ENCODE results near the gene CRY2.
"Not testable (repeated sequence)": the region's sequence is repeated elsewhere in the genome, so short reads cannot be mapped to it uniquely, and the experiment has no call there.

The CRY2 gene

DNA sequence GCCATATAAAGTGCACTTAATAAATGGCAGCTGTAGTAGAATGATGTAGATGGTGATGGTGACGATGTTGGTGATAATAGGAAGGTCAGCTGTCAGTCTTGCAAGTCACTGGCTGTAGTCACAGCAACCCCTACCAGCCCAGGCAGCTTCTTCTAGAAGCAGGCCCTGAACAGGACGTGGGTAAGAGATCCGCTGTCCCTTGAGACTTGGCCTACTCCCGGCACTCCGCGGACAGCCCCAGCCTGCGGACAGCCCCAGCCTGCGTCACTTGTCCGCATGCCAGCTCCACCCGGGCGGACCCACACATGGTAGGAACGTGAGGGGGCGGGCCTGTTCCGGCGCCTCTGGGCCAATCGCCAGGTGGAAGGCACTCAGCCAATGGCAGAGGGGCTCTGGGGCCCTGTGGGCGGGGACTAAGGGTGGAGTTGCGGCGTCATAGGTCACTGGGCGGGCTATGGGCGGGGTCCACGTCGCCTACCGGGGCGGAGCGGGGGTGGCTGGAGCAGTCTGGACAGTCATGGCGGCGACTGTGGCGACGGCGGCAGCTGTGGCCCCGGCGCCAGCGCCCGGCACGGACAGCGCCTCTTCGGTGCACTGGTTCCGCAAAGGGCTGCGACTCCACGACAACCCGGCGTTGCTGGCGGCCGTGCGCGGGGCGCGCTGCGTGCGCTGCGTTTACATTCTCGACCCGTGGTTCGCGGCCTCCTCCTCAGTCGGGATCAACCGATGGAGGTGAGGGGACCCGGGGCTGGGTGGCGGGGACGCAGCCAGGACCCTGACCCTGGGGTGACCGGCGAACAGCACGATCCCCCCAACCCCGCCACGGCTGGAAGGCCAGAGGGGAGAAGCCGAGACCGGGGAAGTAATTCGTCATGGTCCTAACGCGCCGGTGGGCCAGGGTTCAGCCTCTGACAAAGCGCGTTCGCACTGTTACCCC, at the start of gene CRY2:
Gene CRY2 (plus strand): TSS at position 502 of the 937 bp plus-strand sequence. CDS start 16 bp downstream, at position 518.
- DNase-seq (ENCODE audit: low read depth), result peak; percentile 96

DNA sequence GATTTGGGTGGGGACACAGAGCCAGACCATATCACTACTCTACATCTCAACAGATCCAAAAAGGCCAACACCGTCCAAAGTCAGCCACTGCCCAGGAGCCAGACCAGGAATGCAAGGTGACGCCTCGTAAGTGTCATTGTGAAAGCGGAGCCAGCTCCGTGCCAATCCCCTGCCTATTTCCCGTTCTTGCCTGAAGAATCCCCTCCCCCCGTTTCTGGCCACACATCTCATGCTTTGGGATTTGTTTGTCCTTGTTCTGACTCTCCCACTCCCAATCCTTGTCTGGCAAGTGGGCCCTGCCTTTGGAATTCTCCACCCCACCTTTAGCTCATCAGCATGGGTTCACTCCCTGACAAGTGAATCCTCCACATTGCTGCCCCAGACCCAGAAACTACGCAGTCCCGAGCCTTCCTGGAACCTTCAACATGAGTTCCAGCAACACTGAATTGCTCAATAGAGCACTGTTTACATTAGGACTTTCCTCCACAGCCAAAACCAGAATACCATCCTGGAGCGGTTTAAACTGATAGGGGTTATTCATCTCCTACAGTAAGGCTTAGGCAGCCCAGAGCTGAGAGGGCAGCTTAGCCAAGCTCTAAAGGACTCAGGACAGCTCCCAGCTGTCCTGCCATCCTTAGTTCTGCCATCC, 48.4 kb upstream of the CRY2 start:
- no peak for DNase-seq (ENCODE audit: low read depth)

DNA sequence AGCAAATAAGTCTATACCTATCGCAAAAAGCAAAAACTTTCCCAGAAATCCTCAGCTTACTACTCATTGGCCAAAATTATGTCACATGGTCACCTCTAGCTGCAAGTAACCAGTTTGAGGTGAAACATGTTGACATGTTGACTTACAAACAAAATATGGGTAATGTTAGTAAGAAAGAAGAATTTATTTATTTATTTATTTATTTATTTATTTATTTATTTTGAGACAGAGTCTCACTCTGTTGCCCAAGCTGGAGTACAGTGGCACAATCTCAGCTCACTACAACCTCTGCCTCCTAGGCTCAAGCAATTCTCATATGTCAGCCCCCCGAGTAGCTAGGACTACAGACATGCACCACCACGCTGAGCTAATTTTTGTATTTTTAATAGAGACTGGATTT, 47.7 kb upstream of the CRY2 start:
- no peak for DNase-seq (ENCODE audit: low read depth)

DNA sequence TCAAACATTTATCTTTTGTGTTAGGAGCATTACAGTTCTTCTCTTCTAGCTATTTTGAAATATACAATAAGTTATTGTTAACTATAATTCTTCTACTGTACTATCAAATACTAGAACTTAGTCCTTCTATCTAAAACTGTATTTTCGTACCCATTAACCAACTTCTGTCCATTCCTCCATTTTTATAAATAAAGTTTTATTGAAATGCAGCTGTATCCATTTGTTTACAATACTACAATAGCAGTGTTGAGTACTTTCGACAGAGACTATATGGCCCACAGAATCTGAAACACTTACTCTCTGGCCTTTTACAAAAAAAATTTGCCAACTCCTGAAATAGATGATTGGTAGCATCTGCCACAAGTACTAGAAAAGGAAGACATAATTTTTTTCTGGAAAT, 47.0 kb upstream of the CRY2 start:
- DNase-seq (ENCODE audit: low read depth), result no peak

DNA sequence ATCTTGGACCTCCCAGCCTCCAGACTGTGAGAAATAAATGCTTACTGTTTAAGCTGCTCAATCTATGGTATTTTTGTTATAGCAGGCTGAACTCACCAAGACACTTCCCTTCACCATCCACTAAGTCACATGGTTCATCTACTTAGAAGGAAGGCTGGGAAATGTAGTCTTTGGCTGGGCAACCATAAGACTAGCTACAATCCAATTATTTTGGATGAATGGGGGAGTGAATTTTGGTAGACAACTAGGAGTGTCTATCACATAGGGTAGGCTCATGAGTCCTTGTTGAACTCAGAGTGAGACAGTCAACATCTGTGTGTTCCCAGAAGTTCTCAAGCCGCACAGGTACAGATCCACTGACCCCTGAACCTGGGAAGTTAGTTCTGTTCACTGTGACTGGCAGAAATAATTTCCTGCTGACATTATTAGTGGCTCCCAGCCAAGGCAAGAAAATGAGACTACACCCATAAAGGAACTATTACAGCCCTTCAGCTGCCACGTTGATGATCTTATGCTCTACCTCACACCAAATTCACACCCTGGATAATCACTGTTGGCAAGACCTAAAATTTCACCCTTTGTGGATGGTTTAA, 45.5 kb upstream of the CRY2 start:
- DNase-seq (ENCODE audit: low read depth), result no peak

DNA sequence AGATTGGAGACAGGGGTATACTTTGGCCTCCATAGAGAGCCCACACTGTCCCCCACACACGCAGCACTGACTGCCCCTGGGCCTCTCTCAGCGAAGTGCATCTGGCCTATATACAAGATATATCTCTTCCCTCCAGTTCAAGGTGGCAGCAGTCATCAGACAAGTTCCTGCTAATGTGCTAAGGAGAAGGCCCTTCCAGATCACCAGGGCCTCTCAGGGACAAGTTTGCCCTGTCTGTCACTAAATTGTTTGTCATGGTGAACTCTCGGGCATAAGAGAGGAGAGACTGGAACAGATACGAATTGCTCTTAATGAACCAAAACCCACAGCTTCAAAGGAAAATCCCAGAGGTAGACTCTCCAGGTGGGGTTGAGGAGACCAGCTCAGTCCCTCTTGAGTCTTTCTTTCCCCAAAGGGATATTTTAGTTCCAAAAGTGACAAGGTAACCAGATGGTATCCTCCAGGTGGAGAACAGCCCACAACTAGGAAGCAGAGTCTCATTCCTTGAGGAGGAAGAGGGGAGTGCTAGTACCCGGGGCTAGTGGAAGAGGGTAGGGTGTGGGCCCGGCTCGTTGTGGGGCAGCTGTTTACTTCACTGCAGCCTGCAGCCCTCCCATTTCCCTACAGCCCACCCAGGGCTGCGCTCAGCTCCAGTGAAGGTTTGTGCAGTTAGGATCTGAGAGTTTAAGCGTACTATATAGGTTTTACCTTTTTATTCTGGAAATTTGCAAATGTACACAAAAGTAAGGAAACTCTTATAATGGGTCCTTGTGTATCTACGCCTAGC, 44.6 kb upstream of the CRY2 start:
- DNase-seq (ENCODE audit: low read depth), result no peak

DNA sequence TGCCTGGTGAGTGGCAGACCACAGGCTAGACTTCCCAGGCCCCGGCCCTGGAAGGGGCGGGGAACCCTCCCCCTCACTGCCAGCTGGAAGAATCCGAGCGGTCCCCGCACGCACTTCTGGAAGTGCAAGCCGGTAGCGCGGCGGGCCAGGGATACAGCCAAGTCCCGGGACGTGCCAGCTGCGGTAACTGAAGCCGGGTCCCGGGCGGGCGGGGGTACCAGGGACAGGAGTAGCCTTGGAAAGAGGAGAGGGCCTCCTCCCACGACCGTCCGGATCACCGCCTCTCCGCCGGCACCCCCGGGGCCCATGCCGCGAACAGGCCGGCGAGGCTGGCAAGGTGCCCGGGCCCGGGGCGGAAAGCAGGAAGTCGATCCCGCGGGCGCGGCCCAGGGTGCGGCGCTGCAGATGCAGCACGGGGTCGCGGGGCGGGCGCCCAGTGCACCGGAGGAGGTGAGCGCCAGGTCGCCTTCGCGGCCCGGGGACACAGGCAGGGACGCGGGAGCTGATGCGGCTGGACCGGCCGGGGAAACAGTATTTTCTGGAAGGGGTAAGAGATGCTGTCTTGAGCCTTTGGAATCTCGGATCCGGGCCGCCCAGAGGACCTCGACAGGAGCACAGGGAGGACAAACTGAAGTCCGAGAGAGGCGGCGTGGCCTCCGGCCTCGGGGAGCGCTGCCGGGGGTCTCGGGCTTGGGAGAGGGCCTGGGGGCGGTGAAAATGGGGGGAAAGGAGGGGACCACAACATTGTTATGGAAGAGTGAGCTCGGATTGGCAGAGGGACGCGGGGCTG, 43.1 kb upstream of the CRY2 start:
- DNase-seq (ENCODE audit: low read depth), result peak; percentile 15

DNA sequence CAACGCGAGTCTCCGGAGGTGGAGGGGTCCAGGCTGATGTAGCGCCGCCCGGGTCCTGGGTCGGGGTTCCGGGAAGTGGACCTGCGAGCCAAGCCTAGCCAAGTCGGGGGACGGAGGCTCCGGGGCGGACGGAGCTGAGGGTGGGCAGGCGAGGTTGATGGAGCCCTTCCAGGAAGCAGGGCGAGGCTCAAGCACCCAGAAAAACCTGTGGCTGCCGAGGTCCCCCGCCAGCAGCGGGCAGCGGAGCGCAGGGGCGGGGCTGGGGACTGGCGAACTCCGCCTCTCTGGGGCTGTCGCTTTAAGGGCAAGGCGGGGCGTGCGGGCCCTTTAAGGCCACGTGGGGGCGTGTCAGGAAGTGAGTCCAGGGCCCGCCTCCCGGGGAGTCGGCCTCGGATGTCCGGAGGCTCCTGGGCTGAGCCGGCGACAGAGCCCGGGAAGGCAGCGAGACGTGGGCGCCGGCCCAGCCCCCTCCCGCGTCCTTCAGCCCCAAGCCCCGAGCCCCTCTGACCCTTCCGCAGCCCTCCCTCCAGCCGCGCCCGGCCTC, 42.4 kb upstream of the CRY2 start, which contains the start of gene SLC35C1:
Gene SLC35C1 (plus strand): TSS at position 389 of the 544 bp plus-strand sequence. CDS start 653 bp downstream, outside the sequence.
- peak; percentile 81 for DNase-seq (ENCODE audit: low read depth)

DNA sequence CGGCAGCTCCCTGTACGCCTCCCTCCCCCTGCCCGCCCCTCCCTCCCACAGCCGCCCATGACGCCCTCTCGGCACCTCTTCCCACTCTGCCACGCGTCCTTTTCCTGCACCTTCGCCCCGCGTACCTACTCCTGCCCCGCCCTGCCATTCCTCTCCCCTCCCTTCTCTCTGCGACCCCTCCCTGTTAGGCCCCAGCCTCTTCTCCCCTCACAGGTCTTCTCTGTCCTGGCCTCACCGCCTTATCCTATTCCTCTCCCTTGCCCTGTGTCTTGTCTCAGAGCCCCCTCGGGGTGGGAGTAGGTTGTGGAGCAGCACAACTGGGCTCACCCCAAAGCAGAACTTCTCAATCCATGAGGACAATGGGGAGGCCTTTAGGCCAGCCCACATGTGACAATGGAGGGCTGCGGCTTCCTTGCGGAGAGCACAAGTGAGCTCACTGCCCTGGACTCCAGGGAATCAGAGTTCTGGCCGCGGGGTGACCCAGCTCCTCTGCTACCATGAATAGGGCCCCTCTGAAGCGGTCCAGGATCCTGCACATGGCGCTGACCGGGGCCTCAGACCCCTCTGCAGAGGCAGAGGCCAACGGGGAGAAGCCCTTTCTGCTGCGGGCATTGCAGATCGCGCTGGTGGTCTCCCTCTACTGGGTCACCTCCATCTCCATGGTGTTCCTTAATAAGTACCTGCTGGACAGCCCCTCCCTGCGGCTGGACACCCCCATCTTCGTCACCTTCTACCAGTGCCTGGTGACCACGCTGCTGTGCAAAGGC, 41.8 kb upstream of the CRY2 start:
- peak; percentile 19 for DNase-seq (ENCODE audit: low read depth)

DNA sequence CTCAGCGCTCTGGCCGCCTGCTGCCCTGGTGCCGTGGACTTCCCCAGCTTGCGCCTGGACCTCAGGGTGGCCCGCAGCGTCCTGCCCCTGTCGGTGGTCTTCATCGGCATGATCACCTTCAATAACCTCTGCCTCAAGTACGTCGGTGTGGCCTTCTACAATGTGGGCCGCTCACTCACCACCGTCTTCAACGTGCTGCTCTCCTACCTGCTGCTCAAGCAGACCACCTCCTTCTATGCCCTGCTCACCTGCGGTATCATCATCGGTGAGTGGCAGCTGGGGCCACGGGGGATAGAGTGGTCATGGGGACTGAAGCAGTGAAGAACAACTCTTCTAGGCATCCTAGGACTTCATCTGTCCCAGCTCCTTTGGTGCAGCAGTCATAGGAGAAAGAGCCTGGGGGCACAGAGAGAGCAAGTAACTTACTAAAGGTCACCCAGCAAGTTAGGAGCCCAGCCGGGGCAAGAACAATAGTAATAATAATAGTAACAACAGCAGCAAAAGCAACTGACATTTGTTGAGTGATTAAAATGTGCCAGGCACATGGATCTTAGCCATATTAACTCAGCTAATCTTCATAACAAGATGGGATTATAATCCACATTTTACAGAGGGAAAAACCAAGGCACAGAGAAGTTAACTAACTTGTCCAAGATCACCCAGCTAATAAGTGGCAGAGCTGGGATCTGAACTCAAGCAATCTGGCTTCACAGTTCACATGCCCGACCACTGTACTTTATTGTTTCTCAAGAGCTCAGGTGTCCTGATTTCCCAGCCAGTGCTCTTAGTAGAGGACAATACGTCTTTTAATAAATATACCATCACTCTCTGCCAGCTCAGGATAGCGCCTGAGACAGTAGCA, 41.0 kb upstream of the CRY2 start:
- no peak for DNase-seq (ENCODE audit: low read depth)

DNA sequence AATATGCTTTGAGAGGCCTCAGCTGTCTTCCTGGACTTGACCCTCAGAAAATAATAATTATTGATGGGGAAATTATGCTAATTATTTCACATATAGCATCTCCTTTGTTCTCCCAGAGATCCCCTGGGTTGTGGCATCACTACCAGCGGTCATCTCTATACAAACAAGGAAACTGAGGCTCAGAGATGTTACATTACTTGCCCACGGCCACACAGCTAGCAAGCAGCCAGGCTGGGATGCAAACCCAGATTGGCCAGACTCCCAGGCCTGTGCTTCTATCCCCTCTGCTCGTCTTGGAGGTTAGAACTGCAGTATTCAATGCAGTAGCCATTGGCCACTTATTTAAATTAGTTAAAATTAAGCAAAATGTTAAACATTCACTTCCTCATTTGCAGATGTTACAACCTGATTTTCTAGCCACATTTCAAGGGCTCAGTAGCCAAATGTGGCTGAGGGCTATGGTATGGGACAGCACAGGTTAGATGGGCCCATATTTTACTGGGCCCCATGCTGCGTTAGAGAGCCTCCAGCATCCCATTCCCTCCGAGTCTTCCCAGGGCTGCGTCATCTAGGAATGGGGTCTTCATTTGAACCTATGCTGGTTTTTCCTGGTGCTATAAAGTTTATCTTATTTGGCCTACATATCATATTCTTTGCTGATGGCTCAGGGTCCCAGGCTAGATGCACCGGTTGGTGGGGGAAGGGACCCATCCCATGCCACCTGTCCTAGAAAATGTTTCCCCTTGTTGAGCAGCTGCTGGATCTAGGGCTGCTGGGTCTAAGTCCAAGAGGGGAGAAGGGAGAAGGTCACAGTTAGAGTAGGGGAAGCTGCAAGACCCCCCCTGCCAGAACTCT, 40.1 kb upstream of the CRY2 start:
- DNase-seq (ENCODE audit: low read depth), result no peak

DNA sequence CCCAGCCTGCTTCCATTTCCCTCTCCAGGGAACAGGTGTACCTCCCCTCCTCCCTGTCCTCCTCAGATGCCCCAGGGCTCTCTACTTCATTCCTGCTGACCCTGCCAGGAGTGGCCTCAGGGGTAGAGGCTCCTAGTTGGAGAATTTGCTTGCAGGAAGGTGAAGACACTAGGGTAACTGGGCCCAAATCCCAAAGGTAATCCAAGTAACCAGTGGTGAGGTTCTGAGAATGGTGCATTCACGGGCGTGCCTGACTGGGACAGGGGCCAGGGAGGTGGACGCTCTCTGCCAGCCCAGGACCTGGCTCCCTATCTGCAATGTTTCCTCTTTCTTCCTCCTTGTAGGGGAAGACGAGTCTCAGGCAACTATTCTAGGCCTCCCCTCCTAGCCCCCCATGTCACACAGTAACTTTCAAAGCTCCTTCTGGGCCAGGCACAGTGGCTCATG, 39.5 kb upstream of the CRY2 start:
- DNase-seq (ENCODE audit: low read depth), result no peak

DNA sequence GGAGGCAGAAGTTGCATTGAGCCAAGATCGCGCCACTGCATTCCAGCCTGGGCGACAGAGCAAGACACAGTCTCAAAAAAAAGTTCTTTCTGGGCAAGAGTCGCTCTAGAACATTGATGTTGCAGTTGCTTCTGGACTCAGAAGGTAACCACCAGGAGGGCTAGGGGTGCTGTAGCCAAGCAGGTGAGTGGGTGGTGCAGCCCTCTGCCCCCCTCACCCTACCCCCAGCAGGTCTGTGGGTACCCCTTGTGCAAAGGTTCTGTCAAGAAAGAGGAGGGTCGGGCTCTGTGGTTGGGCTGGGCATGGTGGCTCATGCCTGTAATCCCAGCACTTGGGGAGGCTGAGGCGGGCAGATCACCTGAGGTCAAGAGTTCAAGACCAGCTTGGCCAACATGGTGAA, 38.8 kb upstream of the CRY2 start:
- not testable (repeated sequence) for DNase-seq (ENCODE audit: low read depth)

DNA sequence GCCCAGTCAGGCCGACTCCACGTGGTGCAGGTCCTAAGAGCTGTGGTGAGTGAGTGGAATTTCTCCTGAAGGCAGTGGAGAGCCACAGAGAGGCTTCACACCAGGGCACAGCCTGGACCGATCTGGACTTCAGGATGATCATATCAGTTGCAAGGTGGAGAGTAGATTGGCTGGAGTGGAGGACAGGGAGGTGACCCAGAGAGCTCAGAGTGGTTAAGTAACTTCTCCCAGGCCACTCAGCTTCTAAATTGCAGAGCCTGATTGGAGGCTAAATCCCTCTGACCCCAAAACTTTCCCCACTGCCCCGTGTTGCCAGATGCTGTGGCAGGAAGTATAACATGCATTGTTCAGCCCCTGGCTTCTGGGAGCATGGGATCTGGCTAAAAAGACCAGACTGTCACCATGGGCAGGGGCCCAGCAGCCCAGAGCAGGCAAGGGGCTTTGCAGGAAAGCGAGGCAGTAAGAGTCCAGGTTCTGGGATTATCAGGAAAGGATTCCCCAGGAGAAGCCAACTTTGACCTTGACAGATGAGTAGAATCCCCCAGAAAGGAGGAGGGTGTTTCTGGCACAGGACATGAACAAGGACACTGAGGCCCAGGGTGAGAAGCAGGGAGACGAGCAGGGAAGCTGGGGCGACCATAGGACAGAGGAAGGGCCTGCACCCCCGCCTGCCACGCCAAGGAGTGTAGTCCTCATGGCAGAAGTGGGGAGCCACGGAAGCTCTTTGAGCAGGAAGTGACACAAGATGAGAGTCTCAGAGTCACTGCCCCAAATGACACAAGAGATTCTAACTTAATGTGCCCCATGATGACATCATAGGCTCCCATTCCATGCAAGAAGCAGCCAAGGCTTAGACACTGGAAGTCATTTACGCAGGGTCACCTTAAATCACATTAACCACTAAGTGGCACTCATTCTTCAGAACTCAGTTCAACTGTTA, 37.5 kb upstream of the CRY2 start:
- no peak for DNase-seq (ENCODE audit: low read depth)

DNA sequence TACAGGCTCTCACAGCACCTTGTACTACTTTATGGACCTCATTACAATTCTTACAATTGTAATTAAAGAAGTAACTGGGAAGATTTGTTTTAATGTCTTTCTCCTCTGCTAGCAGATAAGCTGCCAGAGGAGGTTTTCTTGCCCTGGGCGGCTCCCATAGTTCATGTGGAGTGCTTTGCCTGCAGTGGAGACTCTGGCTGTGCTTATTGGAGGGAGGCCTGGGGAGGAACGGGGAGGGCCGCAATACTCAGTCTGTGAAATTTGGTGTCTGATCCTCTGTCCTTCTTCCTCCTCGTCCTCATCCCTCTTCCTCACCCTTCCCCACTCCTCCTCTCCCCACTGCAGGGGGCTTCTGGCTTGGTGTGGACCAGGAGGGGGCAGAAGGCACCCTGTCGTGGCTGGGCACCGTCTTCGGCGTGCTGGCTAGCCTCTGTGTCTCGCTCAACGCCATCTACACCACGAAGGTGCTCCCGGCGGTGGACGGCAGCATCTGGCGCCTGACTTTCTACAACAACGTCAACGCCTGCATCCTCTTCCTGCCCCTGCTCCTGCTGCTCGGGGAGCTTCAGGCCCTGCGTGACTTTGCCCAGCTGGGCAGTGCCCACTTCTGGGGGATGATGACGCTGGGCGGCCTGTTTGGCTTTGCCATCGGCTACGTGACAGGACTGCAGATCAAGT, 36.7 kb upstream of the CRY2 start:
- no peak for DNase-seq (ENCODE audit: low read depth)

DNA sequence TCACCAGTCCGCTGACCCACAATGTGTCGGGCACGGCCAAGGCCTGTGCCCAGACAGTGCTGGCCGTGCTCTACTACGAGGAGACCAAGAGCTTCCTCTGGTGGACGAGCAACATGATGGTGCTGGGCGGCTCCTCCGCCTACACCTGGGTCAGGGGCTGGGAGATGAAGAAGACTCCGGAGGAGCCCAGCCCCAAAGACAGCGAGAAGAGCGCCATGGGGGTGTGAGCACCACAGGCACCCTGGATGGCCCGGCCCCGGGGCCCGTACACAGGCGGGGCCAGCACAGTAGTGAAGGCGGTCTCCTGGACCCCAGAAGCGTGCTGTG, 36.2 kb upstream of the CRY2 start:
- no peak for DNase-seq (ENCODE audit: low read depth)

All from HS-27A (cell line).